Calu3 (cell line): ENCODE results near the gene RAB3IL1. TPM values are rescaled to one million over a fixed set of nuclear protein-coding genes. Genes with fewer than 3 reads are reported as not detected.

ENCODE experiments used
- BruUV-seq: library from RNA; stranded (reverse); fragments of 400-500 nt; replicated peaks from 2 replicates; lab custom pipeline; 2021; lab: Mats Ljungman, UMichigan
- CTCF ChIA-PET: fragments of 300-600 bp; sonication (Branson Sonifier 250); formaldehyde crosslinking; loops from one replicate; lab custom pipeline; 2022; ENCODE audit warnings: antibody characterized with exemption; lab: Charles Lee
- DNase-seq: peaks from one replicate; pipeline ENCODE4 v3.0.0; 2022
- H3K27ac Mint-ChIP-seq: one replicate; pipeline ENCODE4 v1.8.0; 2022; ENCODE audit warnings: mixed read lengths; ENCODE audit not compliant: unreplicated experiment
- H3K27me3 Mint-ChIP-seq: one replicate; pipeline ENCODE4 v1.8.0; 2022; ENCODE audit warnings: mixed read lengths; ENCODE audit not compliant: unreplicated experiment
- H3K36me3 Mint-ChIP-seq: one replicate; pipeline ENCODE4 v1.8.0; 2022; ENCODE audit warnings: mild to moderate bottlenecking, moderate library complexity, mixed read lengths; ENCODE audit not compliant: insufficient read depth, unreplicated experiment
- H3K4me1 Mint-ChIP-seq: one replicate; pipeline ENCODE4 v1.8.0; 2022; ENCODE audit warnings: mild to moderate bottlenecking, low read depth, mixed read lengths; ENCODE audit not compliant: unreplicated experiment
- H3K4me3 Mint-ChIP-seq: one replicate; pipeline ENCODE4 v1.8.0; 2022; ENCODE audit warnings: mild to moderate bottlenecking, low read depth, moderate library complexity, mixed read lengths; ENCODE audit not compliant: unreplicated experiment
- H3K9me3 Mint-ChIP-seq: one replicate; pipeline ENCODE4 v1.8.0; 2022; ENCODE audit warnings: low read depth, mixed read lengths; ENCODE audit not compliant: unreplicated experiment
- CTCF ChIP-seq: fragments of 200-600 bp; IDR thresholded peaks from one replicate; pipeline ENCODE4 v1.8.0; 2022; ENCODE audit warnings: antibody characterized with exemption; ENCODE audit not compliant: unreplicated experiment
- intact Hi-C: fragments of 100-400 bp; cut with micrococcal nuclease; formaldehyde crosslinking; loops from one replicate; pipeline ENCODE4 v1.10.0; 2022; ENCODE audit not compliant: unreplicated experiment
- total RNA-seq: library from RNA; stranded (reverse); gene quantifications from 2 replicates; pipeline ENCODE4 v1.2.3, GENCODE V29; 2022

RAB3IL1 gene
- total RNA-seq, 1 experiment from 2014 or later, result 0.76 TPM

DNA sequence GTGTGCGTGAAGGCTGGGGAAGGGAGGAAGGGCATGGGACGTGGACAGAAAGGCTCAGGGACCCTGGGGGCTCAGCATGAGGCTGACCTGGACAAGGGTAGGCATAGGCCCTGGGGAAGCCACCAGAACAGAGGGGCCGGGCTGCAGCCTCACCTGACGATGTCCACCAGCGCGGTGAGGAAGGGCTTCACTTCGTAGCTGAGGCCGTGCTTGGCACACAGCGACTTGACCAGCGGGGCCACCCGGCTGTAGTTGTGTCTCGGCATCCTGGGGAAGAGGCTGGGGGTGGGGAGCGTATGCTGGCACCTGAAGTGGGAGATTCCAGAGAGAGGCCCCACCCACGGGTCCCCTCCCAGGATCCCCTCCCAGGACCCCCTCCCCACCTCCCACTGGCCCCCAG lies 41.7 kb downstream of the RAB3IL1 start:
- no peak for DNase-seq
- intact Hi-C loops, result no loop called here
- Mint-ChIP-seq H3K4me3 (no peak overlapping the region), H3K36me3 (no peaks in the 10 kb centered on the region), H3K9me3 (no peaks in the 10 kb centered on the region), H3K27ac (no peak overlapping the region), H3K27me3 (no peaks in the 10 kb centered on the region), H3K4me1 (peaks cover 8% of the 10 kb centered on the region)
- BruUV-seq, result no TSS peak
- CTCF ChIA-PET, result no interaction called here
- TF ChIP-seq CTCF, result no peak

GRCh38 chr11:61874853-61875252 lies 42.5 kb downstream of the RAB3IL1 start:
- H3K9me3 Mint-ChIP-seq, result no peaks in the 10 kb centered on the region
- no peak for DNase-seq
- intact Hi-C loops, result no loop called here
- no peak overlapping the region for H3K27ac Mint-ChIP-seq
- no peak for TF ChIP-seq CTCF
- H3K4me1 Mint-ChIP-seq, result peaks cover 8% of the 10 kb centered on the region
- CTCF ChIA-PET, result no interaction called here
- H3K36me3 Mint-ChIP-seq, result no peaks in the 10 kb centered on the region
- no peaks in the 10 kb centered on the region for H3K27me3 Mint-ChIP-seq
- no TSS peak for BruUV-seq
- no peak overlapping the region for H3K4me3 Mint-ChIP-seq

DNA sequence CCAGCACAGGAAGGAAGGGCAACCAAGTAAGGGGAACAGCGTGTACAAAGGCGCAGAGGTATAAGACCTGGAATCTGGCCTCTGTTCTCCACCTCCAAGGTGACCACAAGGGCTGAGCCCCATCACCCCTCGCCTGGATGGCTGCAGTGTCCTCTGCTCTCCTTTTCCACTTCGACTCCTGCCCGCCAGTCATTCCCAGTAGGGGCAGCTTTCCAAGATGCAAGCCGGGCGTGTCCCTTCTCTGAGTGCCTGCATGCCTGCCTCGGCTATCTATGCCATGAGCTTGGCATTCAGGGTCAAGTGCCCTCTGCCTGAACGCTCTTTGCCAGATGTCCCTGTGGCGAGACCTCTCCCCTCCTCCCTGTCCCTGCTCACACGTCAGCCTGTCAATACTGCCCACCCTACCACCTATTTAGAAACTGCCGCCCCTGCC lies 43.0 kb downstream of the RAB3IL1 start:
- H3K27ac Mint-ChIP-seq, result peak overlapping the region; percentile 39
- no TSS peak for BruUV-seq
- no peak for DNase-seq
- H3K36me3 Mint-ChIP-seq, result no peaks in the 10 kb centered on the region
- H3K4me3 Mint-ChIP-seq, result no peak overlapping the region
- TF ChIP-seq CTCF, result no peak
- no peaks in the 10 kb centered on the region for H3K9me3 Mint-ChIP-seq
- CTCF ChIA-PET, result no interaction called here
- peaks cover 8% of the 10 kb centered on the region for H3K4me1 Mint-ChIP-seq
- H3K27me3 Mint-ChIP-seq, result no peaks in the 10 kb centered on the region
- intact Hi-C loops, result no loop called here

GRCh38 chr11:61873588-61874376 lies 43.6 kb downstream of the RAB3IL1 start:
- TF ChIP-seq CTCF, result no peak
- no peaks in the 10 kb centered on the region for H3K36me3 Mint-ChIP-seq
- CTCF ChIA-PET, result no interaction called here
- no peak for DNase-seq
- H3K27me3 Mint-ChIP-seq, result no peaks in the 10 kb centered on the region
- no peaks in the 10 kb centered on the region for H3K9me3 Mint-ChIP-seq
- BruUV-seq, result no TSS peak
- peaks cover 8% of the 10 kb centered on the region for H3K4me1 Mint-ChIP-seq
- H3K4me3 Mint-ChIP-seq, result no peak overlapping the region
- intact Hi-C loops, result no loop called here
- H3K27ac Mint-ChIP-seq, result peak overlapping the region; percentile 39
